GM12878 (cell line): ENCODE measurements around the gene MBD5. TPM values are rescaled to one million over a fixed set of nuclear protein-coding genes. Genes with fewer than 3 reads are reported as not detected.

Source experiments
- ATAC-seq: fragments of 200-7000 bp; cut with Tn5 transposase; 3 replicates; pipeline ENCODE4 v1.9.1; 2020; ENCODE audit warnings: mild to moderate bottlenecking, moderate library complexity
- BruUV-seq: library from RNA; stranded (reverse); fragments of 400-500 nt; replicated peaks from 2 replicates; lab custom pipeline; 2021; lab: Mats Ljungman, UMichigan
- CTCF ChIA-PET: fragments of 300-600 bp; sonication (Branson Sonifier 250); formaldehyde crosslinking; extraction: SDS; loops from one replicate; lab custom pipeline; 2021; ENCODE audit warnings: inconsistent platforms; lab: Yijun Ruan, JAX
- POLR2A ChIA-PET: fragments of 350-600 bp; formaldehyde crosslinking; extraction: SDS; loops from one replicate; lab custom pipeline; 2021; ENCODE audit warnings: inconsistent platforms; lab: Charles Lee
- RAD21 ChIA-PET: fragments of 300-600 bp; sonication (Branson Sonifier 250); formaldehyde crosslinking; loops from one replicate; lab custom pipeline; 2023; ENCODE audit warnings: antibody characterized with exemption; ENCODE audit not compliant: unreplicated experiment; lab: Charles Lee
- SMC1A ChIA-PET: fragments of 300-600 bp; sonication (Branson Sonifier 250); formaldehyde crosslinking; loops from one replicate; lab custom pipeline; 2023; ENCODE audit not compliant: unreplicated experiment, uncharacterized antibody; lab: Charles Lee
- DNase-seq: peaks from one replicate; pipeline ENCODE4 v3.0.0-alpha.2; 2011; ENCODE audit warnings: low read depth, low spot score
- FAIRE-seq: peaks from 3 replicates; lab custom pipeline; 2011; peaks lifted over from hg19 to GRCh38; lab: Jason Lieb, UNC
- H2AFZ ChIP-seq: 2 replicates; pipeline ENCODE4 v1.6.0; 2011; ENCODE audit warnings: low read depth, low read length, control low read depth; ENCODE audit not compliant: control insufficient read depth
- H3K27ac ChIP-seq: 2 replicates; pipeline ENCODE4 v1.5.1; 2011; ENCODE audit warnings: control low read depth; ENCODE audit not compliant: control insufficient read depth, insufficient read depth
- H3K27me3 ChIP-seq, 2 experiments: replicated peaks in 1 of 2; 2 replicates each; pipeline versions ENCODE4 v1.6.0 to v1.6.1; 2011; ENCODE audit warnings: low read length in 1 of 2; ENCODE audit not compliant: control insufficient read depth in 2 of 2, insufficient read depth in 2 of 2
- H3K36me3 ChIP-seq, 2 experiments: 2 replicates each; pipeline ENCODE4 v1.5.1; 2011; ENCODE audit warnings: low read length in 1 of 2; ENCODE audit not compliant: control insufficient read depth in 2 of 2, insufficient read depth in 2 of 2
- H3K4me1 ChIP-seq: 2 replicates; pipeline ENCODE4 v1.6.1; 2011; ENCODE audit warnings: mild to moderate bottlenecking, low read length, moderate library complexity, mixed read lengths; ENCODE audit not compliant: control insufficient read depth, insufficient read depth
- H3K4me2 ChIP-seq: 2 replicates; pipeline ENCODE4 v1.6.0; 2011; ENCODE audit warnings: control low read depth; ENCODE audit not compliant: control insufficient read depth, insufficient read depth
- H3K4me3 ChIP-seq: fragments of 200-600 bp; sonication (generic); 2 replicates; pipeline ENCODE4 v1.5.1; 2016
- H3K79me2 ChIP-seq: 2 replicates; pipeline ENCODE4 v1.6.0; 2011; ENCODE audit warnings: low read length; ENCODE audit not compliant: control insufficient read depth, insufficient read depth
- H3K9ac ChIP-seq: 2 replicates; pipeline ENCODE4 v1.8.0; 2011; ENCODE audit warnings: low read length, control low read depth, mixed read lengths; ENCODE audit not compliant: control insufficient read depth, insufficient read depth
- H3K9me3 ChIP-seq: replicated peaks from 3 replicates; pipeline ENCODE4 v1.5.1; 2011; ENCODE audit warnings: mild to moderate bottlenecking, low read length; ENCODE audit not compliant: control insufficient read depth, insufficient read depth
- H4K20me1 ChIP-seq: 2 replicates; pipeline ENCODE4 v1.6.0; 2011; ENCODE audit not compliant: control insufficient read depth, insufficient read depth
- IRF4 ChIP-seq: IDR thresholded peaks from 2 replicates; pipeline ENCODE4 v1.6.1; 2011; ENCODE audit warnings: low read depth, low read length
- KAT2A ChIP-seq: conservative IDR thresholded peaks from 2 replicates; pipeline ENCODE4 v1.6.1; 2011; ENCODE audit warnings: low read depth, low read length; ENCODE audit not compliant: control insufficient read depth
- MXI1 ChIP-seq: fragments of 150-350 bp; IDR thresholded peaks from 2 replicates; pipeline ENCODE4 v1.6.1; 2011; ENCODE audit warnings: low read depth, mild to moderate bottlenecking, inconsistent platforms, low read length, improper control_type of control experiment
- POU2F2 ChIP-seq: IDR thresholded peaks from 3 replicates; pipeline ENCODE4 v1.6.1; 2011; ENCODE audit warnings: low read depth, mild to moderate bottlenecking, low read length, borderline replicate concordance
- SMC3 ChIP-seq: IDR thresholded peaks from 2 replicates; pipeline ENCODE4 v1.6.1; 2011; ENCODE audit warnings: low read length, improper control_type of control experiment, borderline replicate concordance
- TAF1 ChIP-seq: IDR thresholded peaks from 2 replicates; pipeline ENCODE4 v1.6.1; 2011; ENCODE audit warnings: mild to moderate bottlenecking, low read depth, low read length, borderline replicate concordance
- TARDBP ChIP-seq: IDR thresholded peaks from 2 replicates; pipeline ENCODE4 v1.6.1; 2016; ENCODE audit warnings: borderline replicate concordance
- TCF12 ChIP-seq: IDR thresholded peaks from 2 replicates; pipeline ENCODE4 v1.6.1; 2011; ENCODE audit warnings: low read depth, mild to moderate bottlenecking, low read length
- TCF3 ChIP-seq: IDR thresholded peaks from 2 replicates; pipeline ENCODE4 v1.6.1; 2012; ENCODE audit warnings: low read depth, mild to moderate bottlenecking, low read length, borderline replicate concordance; ENCODE audit not compliant: insufficient read depth
- WGBS: methylation state at CpG from one replicate; pipeline ENCODE4 v1.1.6; 2016; ENCODE audit warnings: low lambda C conversion rate; ENCODE audit not compliant: insufficient replicate concordance, insufficient coverage; ENCODE audit errors: missing lambda C conversion rate; 5-methylcytosine and 5-hydroxymethylcytosine counted together
- in situ Hi-C: fragments of 300-500 bp; cut with MboI; formaldehyde crosslinking; loops from 9 replicates; pipeline ENCODE4 v1.14.3; 2018; ENCODE audit warnings: mixed read lengths
- intact Hi-C: fragments of 100-400 bp; cut with micrococcal nuclease; formaldehyde crosslinking; loops from one replicate; pipeline ENCODE4 v1.14.2; 2022; ENCODE audit not compliant: unreplicated experiment
- polyA plus RNA-seq, 11 experiments: library from polyadenylated mRNA; depleted of rRNA in 4 of 11; unstranded in 6 of 11; stranded (reverse) in 5 of 11; fragments of >200 nt; fragmentation: Nextera tagmentation in 4 of 11; fragmentation: Illumina TruSeq in 1 of 11; extraction: Ambion mirVana in 4 of 11; extraction: Trizol in 1 of 11; gene quantifications; 1 replicate in 1 of 11; 2 replicates in 10 of 11; pipeline versions ENCODE4 v1.2.1 to v1.2.3, GENCODE V29; 2011 to 2016; ENCODE audit warnings: inconsistent platforms in 2 of 11, missing spikeins in 2 of 11, low read depth in 1 of 11
- total RNA-seq, 4 experiments: library from RNA; depleted of rRNA in 3 of 4; stranded (reverse); fragments of >200 nt in 3 of 4; fragmentation: Illumina TruSeq in 1 of 4; extraction: Trizol in 1 of 4; gene quantifications; 2 replicates each; pipeline versions ENCODE4 v1.2.1 to v1.2.3, GENCODE V29; 2013 to 2021
- TF ChIP-seq, protein P1 (sequence below): fragments of 450-650 bp; formaldehyde crosslinking; IDR thresholded peaks from 2 replicates; pipeline ENCODE4 v1.4.0; 2020; ENCODE audit warnings: mild to moderate bottlenecking, moderate library complexity

Gene MBD5
- total and polyA plus RNA-seq, 10 of the 15 experiments (the other 5 are each of a cell fraction or from before 2014, with no cell fraction given): 7.4 to 58.0 (median 21.2) TPM

DNA sequence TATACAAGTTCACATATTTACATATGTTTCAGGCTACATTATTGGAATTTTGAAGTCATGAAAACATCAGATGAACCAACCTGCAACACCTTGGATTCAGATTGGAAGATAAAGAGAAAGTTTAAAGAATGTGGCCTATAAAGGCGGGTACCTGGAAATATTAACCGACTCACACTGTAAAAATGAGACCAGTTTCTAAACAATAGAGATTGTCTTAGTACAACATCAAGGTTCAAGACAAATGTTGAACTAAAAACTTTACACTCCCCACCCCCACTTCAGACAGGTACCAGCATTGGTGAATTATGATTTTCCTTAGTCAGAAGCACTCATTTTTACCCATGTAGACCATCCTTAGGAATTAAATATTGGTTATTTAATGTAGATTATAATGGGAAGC is 437.3 kb downstream of the MBD5 start:
- no peak for FAIRE-seq
- 100% methylated on average over 2 of the region's 2 CpGs for WGBS
- ChIA-PET SMC1A (interaction anchor here (0.7 kb wide), 1 partner anchor 501 kb away, joined by 3 read pairs; no protein-coding TSS in a partner anchor), RAD21 (no interaction called here), CTCF (no interaction called here), POLR2A (no interaction called here)
- no peaks in the 10 kb centered on the region for H3K27me3 ChIP-seq
- TF ChIP-seq MXI1 (no peak), TARDBP (no peak), IRF4 (no peak), TAF1 (no peak), TCF12 (no peak), TCF3 (no peak), KAT2A (no peak), SMC3 (no peak), POU2F2 (no peak)
- TF ChIP-seq, protein P1, sequence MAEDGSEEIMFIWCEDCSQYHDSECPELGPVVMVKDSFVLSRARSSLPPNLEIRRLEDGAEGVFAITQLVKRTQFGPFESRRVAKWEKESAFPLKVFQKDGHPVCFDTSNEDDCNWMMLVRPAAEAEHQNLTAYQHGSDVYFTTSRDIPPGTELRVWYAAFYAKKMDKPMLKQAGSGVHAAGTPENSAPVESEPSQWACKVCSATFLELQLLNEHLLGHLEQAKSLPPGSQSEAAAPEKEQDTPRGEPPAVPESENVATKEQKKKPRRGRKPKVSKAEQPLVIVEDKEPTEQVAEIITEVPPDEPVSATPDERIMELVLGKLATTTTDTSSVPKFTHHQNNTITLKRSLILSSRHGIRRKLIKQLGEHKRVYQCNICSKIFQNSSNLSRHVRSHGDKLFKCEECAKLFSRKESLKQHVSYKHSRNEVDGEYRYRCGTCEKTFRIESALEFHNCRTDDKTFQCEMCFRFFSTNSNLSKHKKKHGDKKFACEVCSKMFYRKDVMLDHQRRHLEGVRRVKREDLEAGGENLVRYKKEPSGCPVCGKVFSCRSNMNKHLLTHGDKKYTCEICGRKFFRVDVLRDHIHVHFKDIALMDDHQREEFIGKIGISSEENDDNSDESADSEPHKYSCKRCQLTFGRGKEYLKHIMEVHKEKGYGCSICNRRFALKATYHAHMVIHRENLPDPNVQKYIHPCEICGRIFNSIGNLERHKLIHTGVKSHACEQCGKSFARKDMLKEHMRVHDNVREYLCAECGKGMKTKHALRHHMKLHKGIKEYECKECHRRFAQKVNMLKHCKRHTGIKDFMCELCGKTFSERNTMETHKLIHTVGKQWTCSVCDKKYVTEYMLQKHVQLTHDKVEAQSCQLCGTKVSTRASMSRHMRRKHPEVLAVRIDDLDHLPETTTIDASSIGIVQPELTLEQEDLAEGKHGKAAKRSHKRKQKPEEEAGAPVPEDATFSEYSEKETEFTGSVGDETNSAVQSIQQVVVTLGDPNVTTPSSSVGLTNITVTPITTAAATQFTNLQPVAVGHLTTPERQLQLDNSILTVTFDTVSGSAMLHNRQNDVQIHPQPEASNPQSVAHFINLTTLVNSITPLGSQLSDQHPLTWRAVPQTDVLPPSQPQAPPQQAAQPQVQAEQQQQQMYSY: no peak
- H3K4me3 ChIP-seq: no peak overlapping the region
- H3K79me2 ChIP-seq: no peaks in the 10 kb centered on the region
- no TSS peak for BruUV-seq
- no peak for DNase-seq
- H3K4me1 ChIP-seq: no peaks in the 10 kb centered on the region
- ATAC-seq: no peak
- no peak overlapping the region for H2AFZ ChIP-seq
- H3K27ac ChIP-seq: no peak overlapping the region
- H3K36me3 ChIP-seq: no peaks in the 10 kb centered on the region
- no peaks in the 10 kb centered on the region for H4K20me1 ChIP-seq
- H3K4me2 ChIP-seq: no peak overlapping the region
- intact Hi-C loops: no loop called here
- no peaks in the 10 kb centered on the region for H3K9me3 ChIP-seq
- no peak overlapping the region for H3K9ac ChIP-seq
- in situ Hi-C loops: no loop called here
